GM12892 (cell line): ENCODE results near the gene RALGAPA2.

Source experiments
- POLR2A ChIP-seq: IDR thresholded peaks from 2 replicates; pipeline ENCODE4 v1.6.1; 2011; ENCODE audit warnings: low read depth, low read length, control low read depth
- POLR2AphosphoS5 ChIP-seq: IDR thresholded peaks from 2 replicates; pipeline ENCODE4 v1.6.1; 2011; ENCODE audit warnings: low read depth, low read length, control low read depth

DNA sequence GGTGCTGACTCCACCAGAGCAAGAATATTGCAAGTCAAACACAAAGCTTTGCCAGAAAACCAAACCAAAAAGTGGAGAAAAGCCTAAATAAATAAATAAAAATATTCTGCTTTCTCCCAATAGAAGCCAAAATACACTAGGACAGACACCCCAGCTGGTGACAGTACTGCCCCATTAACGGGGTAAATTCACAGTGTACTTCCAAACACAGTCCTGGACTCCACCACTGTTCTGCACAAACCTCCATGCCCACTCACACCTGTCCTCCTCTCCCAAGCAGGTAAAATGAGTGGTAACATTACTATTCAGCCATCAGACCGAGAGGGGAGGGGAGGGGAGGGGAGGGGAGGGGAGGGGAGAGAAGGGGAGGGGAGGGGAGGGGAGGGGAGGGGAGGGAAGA lies 70.7 kb downstream of the RALGAPA2 start:
- TF ChIP-seq POLR2A = no peak
- no peak for TF ChIP-seq POLR2AphosphoS5
